ENCODE measurements around the gene FGD2. TPM values are rescaled to one million over a fixed set of nuclear protein-coding genes. Genes with fewer than 3 reads are reported as not detected.

Gene FGD2
- total and polyA plus RNA-seq, 10 of the 15 experiments (the other 5 are each of a cell fraction or from before 2014, with no cell fraction given), result 5.2 to 88.1 (median 33.2) TPM

- intact Hi-C loops (cut with micrococcal nuclease; ENCODE audit: unreplicated experiment) (no loop called here), in situ Hi-C loops (cut with MboI) (no loop called here)
- no peaks in the 10 kb centered on the region for H3K36me3 ChIP-seq (ENCODE audit: control insufficient read depth in 2 of 2, insufficient read depth in 2 of 2, low read length in 1 of 2)
- no peak for FAIRE-seq
- RAD21 ChIA-PET (ENCODE audit: unreplicated experiment), result no interaction called here
- POLR2A ChIA-PET, result no interaction called here
- WGBS (ENCODE audit: insufficient coverage, insufficient replicate concordance, low lambda C conversion rate, missing lambda C conversion rate), result 68% methylated on average over 6 of the region's 6 CpGs
- H3K4me3 ChIP-seq, result no peak overlapping the region
- SMC1A ChIA-PET (ENCODE audit: uncharacterized antibody, unreplicated experiment), result interaction anchor here (0.6 kb wide), 1 partner anchor 13 kb away, joined by 3 read pairs; no protein-coding TSS in a partner anchor
- H3K27me3 ChIP-seq (replicated peaks in 1 of 2; ENCODE audit: control insufficient read depth in 2 of 2, insufficient read depth in 2 of 2, low read length in 1 of 2), result no peaks in the 10 kb centered on the region
- DNase-seq (ENCODE audit: low read depth, low spot score), result no peak
- no peaks in the 10 kb centered on the region for H3K4me1 ChIP-seq (ENCODE audit: control insufficient read depth, insufficient read depth, low read length)
- no peak for TF ChIP-seq POLR2AphosphoS2 (IDR thresholded peaks at IDR 0.05; ENCODE audit: low read depth, low read length)
- TF ChIP-seq IRF4 (IDR thresholded peaks at IDR 0.05; ENCODE audit: low read depth, low read length), result no peak
- TF ChIP-seq NRF1 (conservative IDR thresholded peaks at IDR 0.05; ENCODE audit: low read depth, low read length), result no peak
- TF ChIP-seq NFIC (IDR thresholded peaks at IDR 0.05; ENCODE audit: low read depth, low read length), result no peak
- no peak for TF ChIP-seq NFYA (IDR thresholded peaks at IDR 0.05; ENCODE audit: borderline replicate concordance, low read depth, low read length)
- no peak for TF ChIP-seq CUX1 (IDR thresholded peaks at IDR 0.05; ENCODE audit: insufficient replicate concordance, low read depth, low read length)
- no peak for TF ChIP-seq CEBPZ (IDR thresholded peaks at IDR 0.05; ENCODE audit: low read depth, low read length)
- no peak for TF ChIP-seq SMAD1 (IDR thresholded peaks at IDR 0.05; ENCODE audit: low read depth, partially characterized antibody)
- no peak for TF ChIP-seq NBN (IDR thresholded peaks at IDR 0.05)
- TF ChIP-seq ZNF274 (IDR thresholded peaks at IDR 0.05; ENCODE audit: insufficient read depth, insufficient read length), result no peak
- TF ChIP-seq ZNF207 (IDR thresholded peaks at IDR 0.05; ENCODE audit: borderline replicate concordance), result no peak
- no peak for TF ChIP-seq TARDBP (IDR thresholded peaks at IDR 0.05; ENCODE audit: borderline replicate concordance)
- no peak for TF ChIP-seq TCF3 (IDR thresholded peaks at IDR 0.05; ENCODE audit: borderline replicate concordance, insufficient read depth, low read depth, low read length)
- no peak for TF ChIP-seq CHD1 (IDR thresholded peaks at IDR 0.05; ENCODE audit: low read depth, low read length)
- TF ChIP-seq SREBF2 (IDR thresholded peaks at IDR 0.05; ENCODE audit: low read length), result no peak
- TF ChIP-seq RB1 (IDR thresholded peaks at IDR 0.05; ENCODE audit: borderline replicate concordance), result no peak
- no peak for TF ChIP-seq FOXK2 (IDR thresholded peaks at IDR 0.05)
- TF ChIP-seq LARP7 (IDR thresholded peaks at IDR 0.05), result no peak
- no peak for TF ChIP-seq NR2F1 (conservative IDR thresholded peaks at IDR 0.05)
- no peak for TF ChIP-seq CBFB (IDR thresholded peaks at IDR 0.05; ENCODE audit: low read depth)
- H2AFZ ChIP-seq (ENCODE audit: control insufficient read depth, low read depth, low read length), result no peak overlapping the region
- H3K4me2 ChIP-seq (ENCODE audit: control insufficient read depth, insufficient read depth), result no peak overlapping the region
- CTCF ChIA-PET, result interaction anchor here (1.0 to 3.5 kb wide), 4 partner anchors 9 to 276 kb away, joined by 3 to 11 read pairs (median 6); no protein-coding TSS in a partner anchor
- no TSS peak for BruUV-seq (replicated peaks)
- no peak overlapping the region for H3K9ac ChIP-seq (ENCODE audit: control insufficient read depth, insufficient read depth, low read length)
- H4K20me1 ChIP-seq (ENCODE audit: control insufficient read depth, insufficient read depth), result no peaks in the 10 kb centered on the region
- no peak for ATAC-seq
- H3K79me2 ChIP-seq (ENCODE audit: control insufficient read depth, insufficient read depth, low read length), result no peaks in the 10 kb centered on the region
- no peak overlapping the region for H3K27ac ChIP-seq (ENCODE audit: control insufficient read depth, insufficient read depth)
- H3K9me3 ChIP-seq (replicated peaks; ENCODE audit: control insufficient read depth, insufficient read depth, low read length), result no peaks in the 10 kb centered on the region; the same call in 2 of the 3 replicates
These were observed 36.1 kb downstream of the FGD2 start for GRCh38 chr6:37041521-37041920.
